Neuronal stem cell (in vitro differentiated cells): ENCODE data around the gene PROZ.

Experiments used
- DNase-seq: peaks from one replicate; pipeline ENCODE4 v3.0.0-alpha.2; 2013; ENCODE audit warnings: low spot score
- H2AFZ ChIP-seq: one replicate; pipeline ENCODE4 v1.6.1; 2013; ENCODE audit warnings: mild to moderate bottlenecking, low read length, inconsistent platforms
- H2AK5ac ChIP-seq: 2 replicates; pipeline ENCODE4 v1.6.1; 2013; ENCODE audit warnings: low read depth, mild to moderate bottlenecking, inconsistent platforms, low read length, moderate library complexity, mixed read lengths
- H2BK120ac ChIP-seq: 2 replicates; pipeline ENCODE4 v1.6.1; 2013; ENCODE audit warnings: low read depth, mild to moderate bottlenecking, inconsistent platforms, low read length, moderate library complexity, mixed read lengths
- H2BK12ac ChIP-seq: one replicate; pipeline ENCODE4 v1.6.1; 2013; ENCODE audit warnings: low read length, inconsistent platforms
- H2BK15ac ChIP-seq: 2 replicates; pipeline ENCODE4 v1.6.1; 2013; ENCODE audit warnings: mild to moderate bottlenecking, low read length, inconsistent platforms, mixed read lengths
- H2BK5ac ChIP-seq: one replicate; pipeline ENCODE4 v1.6.1; 2013; ENCODE audit warnings: inconsistent platforms, mild to moderate bottlenecking, low read length, moderate library complexity
- H3K14ac ChIP-seq: one replicate; pipeline ENCODE4 v1.6.1; 2013; ENCODE audit warnings: low read length, inconsistent platforms
- H3K18ac ChIP-seq: 2 replicates; pipeline ENCODE4 v1.6.1; 2013; ENCODE audit warnings: low read length, inconsistent platforms
- H3K23ac ChIP-seq: 2 replicates; pipeline ENCODE4 v1.6.1; 2013; ENCODE audit warnings: low read depth, mild to moderate bottlenecking, mixed read lengths, low read length, inconsistent platforms; ENCODE audit not compliant: poor library complexity
- H3K27ac ChIP-seq: replicated peaks from 3 replicates; pipeline ENCODE4 v1.5.1; 2013; ENCODE audit warnings: low read length, inconsistent platforms
- H3K27me3 ChIP-seq, 3 experiments: 2 replicates each; pipeline ENCODE4 v1.6.1; 2013; ENCODE audit warnings: low read length in 3 of 3, mild to moderate bottlenecking in 2 of 3, inconsistent platforms in 1 of 3, low read depth in 1 of 3, mixed read lengths in 1 of 3, moderate library complexity in 1 of 3; ENCODE audit not compliant: control insufficient read depth in 3 of 3, insufficient read depth in 3 of 3
- H3K36me3 ChIP-seq, 2 donors: replicated peaks in 1 of 2; 2 replicates each; pipeline ENCODE4 v1.6.1; 2013; ENCODE audit warnings: low read length in 2 of 2; ENCODE audit not compliant: control insufficient read depth in 2 of 2, insufficient read depth in 2 of 2
- H3K4ac ChIP-seq: 2 replicates; pipeline ENCODE4 v1.6.1; 2013; ENCODE audit warnings: inconsistent platforms, mild to moderate bottlenecking, low read length, moderate library complexity
- H3K4me1 ChIP-seq, 2 donors: 1 replicate in 1 of 2; 2 replicates in 1 of 2; pipeline ENCODE4 v1.6.1; 2013; ENCODE audit warnings: low read length in 2 of 2, low read depth in 1 of 2; ENCODE audit not compliant: control insufficient read depth in 2 of 2, insufficient read depth in 1 of 2
- H3K4me2 ChIP-seq: one replicate; pipeline ENCODE4 v1.6.1; 2013; ENCODE audit warnings: mild to moderate bottlenecking, low read length, inconsistent platforms; ENCODE audit not compliant: insufficient read depth, poor library complexity, severe bottlenecking
- H3K4me3 ChIP-seq, 2 donors: 2 replicates each; pipeline ENCODE4 v1.5.1; 2013; ENCODE audit warnings: low read length in 2 of 2, mild to moderate bottlenecking in 2 of 2, inconsistent platforms in 1 of 2, moderate library complexity in 1 of 2
- H3K79me1 ChIP-seq: one replicate; pipeline ENCODE4 v1.6.1; 2013; ENCODE audit warnings: low read depth, mild to moderate bottlenecking, inconsistent platforms, low read length, moderate library complexity
- H3K9ac ChIP-seq: one replicate; pipeline ENCODE4 v1.6.1; 2013; ENCODE audit warnings: mild to moderate bottlenecking, low read depth, low read length, inconsistent platforms; ENCODE audit not compliant: poor library complexity
- H3K9me3 ChIP-seq, 2 donors: replicated peaks in 1 of 2; 2 replicates each; pipeline versions ENCODE3 to v1.6.1; 2013; ENCODE audit warnings: low read length in 2 of 2, mild to moderate bottlenecking in 2 of 2, inconsistent platforms in 1 of 2, low read depth in 1 of 2, mixed read lengths in 1 of 2, moderate library complexity in 1 of 2; ENCODE audit not compliant: control insufficient read depth in 2 of 2, insufficient read depth in 1 of 2
- H4K8ac ChIP-seq: one replicate; pipeline ENCODE4 v1.6.1; 2013; ENCODE audit warnings: low read depth, mild to moderate bottlenecking, inconsistent platforms, low read length, moderate library complexity
- H4K91ac ChIP-seq: one replicate; pipeline ENCODE4 v1.6.1; 2013; ENCODE audit warnings: low read length, low read depth, mild to moderate bottlenecking, inconsistent platforms; ENCODE audit not compliant: poor library complexity
- WGBS, 2 donors: extraction: QIAGEN DNeasy Blood & Tissue Kit; methylation state at CpG; one replicate each; pipeline ENCODE4 v1.1.7; 2013; ENCODE audit warnings: missing lambda C conversion rate in 2 of 2, mixed read lengths in 1 of 2; ENCODE audit not compliant: insufficient read length in 2 of 2, insufficient replicate concordance in 1 of 2; ENCODE audit errors: extremely low coverage in 2 of 2; 5-methylcytosine and 5-hydroxymethylcytosine counted together

Gene PROZ

DNA sequence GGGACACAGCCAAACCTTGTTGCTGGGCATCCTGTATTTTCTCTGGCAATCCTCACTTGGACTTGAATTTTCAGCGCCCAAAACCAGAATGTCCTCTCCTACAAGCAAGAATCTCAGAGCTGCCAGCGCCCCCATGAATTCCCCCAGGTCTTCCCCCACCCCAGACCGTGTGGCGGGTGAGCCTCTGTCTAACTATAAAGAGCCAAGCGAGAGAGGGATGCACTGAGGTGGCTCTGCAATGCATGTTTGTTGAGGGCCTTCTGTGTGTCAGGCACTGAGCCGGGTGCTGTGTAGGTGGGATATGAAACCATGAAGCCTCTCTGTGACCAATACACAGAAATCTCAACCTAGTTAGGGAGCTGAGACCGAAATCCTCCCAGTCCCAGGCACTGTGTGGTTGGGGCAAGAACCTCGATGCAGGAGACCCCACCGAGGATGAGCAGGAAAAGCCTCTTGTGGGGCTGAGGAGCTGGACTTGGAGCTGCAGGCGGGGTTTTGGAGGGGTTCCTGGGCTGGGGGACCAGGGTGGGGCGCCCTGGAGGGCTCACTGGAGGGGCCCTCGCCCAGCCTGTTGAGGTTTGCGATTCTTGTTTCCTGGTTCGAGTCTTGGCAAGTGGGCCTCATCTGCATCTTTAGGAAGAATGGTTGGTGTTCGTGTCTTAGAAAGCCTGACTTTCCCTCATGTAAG is 12.4 kb upstream of the PROZ start:
- no peak overlapping the region for H3K23ac ChIP-seq
- no peaks in the 10 kb centered on the region for H3K9me3 ChIP-seq
- H2BK15ac ChIP-seq: no peak overlapping the region
- no peak overlapping the region for H2BK12ac ChIP-seq
- no peak overlapping the region for H3K9ac ChIP-seq
- H2AK5ac ChIP-seq: no peak overlapping the region
- no peak overlapping the region for H3K4ac ChIP-seq
- no peaks in the 10 kb centered on the region for H3K36me3 ChIP-seq
- no CpG with 5 or more reads among the region's 15 CpGs for WGBS, 2 donors
- H2BK5ac ChIP-seq: no peak overlapping the region
- H2AFZ ChIP-seq: no peak overlapping the region
- no peak overlapping the region for H2BK120ac ChIP-seq
- H3K4me2 ChIP-seq: no peak overlapping the region
- no peak overlapping the region for H3K18ac ChIP-seq
- no peak for DNase-seq
- H3K79me1 ChIP-seq: peaks cover 3% of the 10 kb centered on the region
- H3K27ac ChIP-seq: no peak overlapping the region
- no peaks in the 10 kb centered on the region for H3K27me3 ChIP-seq
- no peak overlapping the region for H4K91ac ChIP-seq
- H3K14ac ChIP-seq: no peak overlapping the region
- no peak overlapping the region for H4K8ac ChIP-seq
- no peak overlapping the region for H3K4me3 ChIP-seq
- peaks cover 0 to 7% of the 10 kb centered on the region in 2 donors for H3K4me1 ChIP-seq

- Histone ChIP-seq H3K4me3 (no peak overlapping the region), H2BK15ac (no peak overlapping the region), H3K4me1 (peaks cover 0 to 7% of the 10 kb centered on the region in 2 donors), H3K79me1 (no peaks in the 10 kb centered on the region), H2AK5ac (peak overlapping the region; percentile 20), H3K27me3 (peaks cover 0 to 3% (median 1%) of the 10 kb centered on the region in 3 experiments), H3K18ac (no peak overlapping the region), H3K36me3 (no peaks in the 10 kb centered on the region), H3K27ac (no peak overlapping the region), H3K9ac (no peak overlapping the region), H4K8ac (no peak overlapping the region), H3K23ac (peak overlapping the region; percentile 48), H4K91ac (no peak overlapping the region), H3K4ac (no peak overlapping the region), H3K4me2 (no peak overlapping the region), H3K9me3 (no peaks in the 10 kb centered on the region), H2BK5ac (no peak overlapping the region), H2AFZ (no peak overlapping the region), H2BK120ac (no peak overlapping the region), H3K14ac (no peak overlapping the region), H2BK12ac (no peak overlapping the region)
- DNase-seq: no peak
- WGBS, 2 donors: no CpG with 5 or more reads among the region's 9 CpGs
Measured at GRCh38 chr13:113146750-113147149, 11.7 kb upstream of the PROZ start.

DNA sequence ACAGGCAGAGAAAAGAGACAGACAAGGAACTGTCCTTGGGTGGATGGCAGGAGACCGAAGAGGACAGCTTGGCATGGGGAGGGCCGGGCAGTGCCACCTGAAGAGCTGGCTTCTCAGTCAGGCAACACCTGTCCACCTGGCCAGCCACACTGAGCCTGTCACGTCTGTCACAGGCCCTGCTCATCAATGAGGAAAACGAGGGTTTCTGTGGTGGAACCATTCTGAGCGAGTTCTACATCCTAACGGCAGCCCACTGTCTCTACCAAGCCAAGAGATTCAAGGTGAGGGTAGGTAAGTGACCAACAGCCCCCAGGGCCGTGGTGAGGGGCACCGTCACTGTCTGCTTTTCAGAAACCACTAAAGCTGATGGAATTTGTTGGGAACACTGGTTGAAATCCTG is 11.2 kb upstream of the PROZ start:
- H3K4me2 ChIP-seq: no peak overlapping the region
- H3K27me3 ChIP-seq: peaks cover 0 to 8% (median 6%) of the 10 kb centered on the region in 3 experiments
- WGBS, 2 donors: no CpG with 5 or more reads among the region's 8 CpGs
- no peak overlapping the region for H2BK5ac ChIP-seq
- H3K9ac ChIP-seq: no peak overlapping the region
- no peak for DNase-seq
- H4K91ac ChIP-seq: no peak overlapping the region
- H2AK5ac ChIP-seq: no peak overlapping the region
- no peaks in the 10 kb centered on the region for H3K9me3 ChIP-seq
- H4K8ac ChIP-seq: no peak overlapping the region
- peaks cover 0 to 7% of the 10 kb centered on the region in 2 donors for H3K4me1 ChIP-seq
- H2BK15ac ChIP-seq: no peak overlapping the region
- no peak overlapping the region for H2BK12ac ChIP-seq
- H3K4ac ChIP-seq: no peak overlapping the region
- no peak overlapping the region for H3K27ac ChIP-seq
- no peak overlapping the region for H2AFZ ChIP-seq
- H3K4me3 ChIP-seq: no peak overlapping the region
- no peaks in the 10 kb centered on the region for H3K36me3 ChIP-seq
- no peaks in the 10 kb centered on the region for H3K79me1 ChIP-seq
- no peak overlapping the region for H3K14ac ChIP-seq
- no peak overlapping the region for H2BK120ac ChIP-seq
- H3K23ac ChIP-seq: no peak overlapping the region
- H3K18ac ChIP-seq: no peak overlapping the region

DNA sequence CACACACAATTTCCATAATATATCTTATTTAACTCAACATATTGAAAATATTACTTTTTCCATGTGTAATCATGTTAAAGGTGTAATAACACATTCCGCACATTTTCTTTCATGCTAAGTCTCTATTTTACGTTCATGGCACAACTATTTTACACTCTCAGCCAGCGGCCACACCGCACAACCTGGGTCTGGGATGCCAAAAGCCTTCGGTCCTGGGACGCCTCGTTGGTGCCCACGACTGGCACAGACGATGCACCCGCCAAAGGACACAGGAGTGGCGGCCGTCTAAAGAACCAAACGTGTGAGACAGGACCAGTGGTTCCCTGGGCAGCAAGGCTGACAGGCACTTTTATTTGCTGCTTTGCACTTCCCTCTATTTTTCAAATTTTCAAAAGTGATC is 10.0 kb upstream of the PROZ start:
- no peaks in the 10 kb centered on the region for H3K9me3 ChIP-seq
- no peak overlapping the region for H3K18ac ChIP-seq
- peaks cover 6 to 13% of the 10 kb centered on the region in 2 donors for H3K4me1 ChIP-seq
- no peak overlapping the region for H3K14ac ChIP-seq
- H3K27ac ChIP-seq: no peak overlapping the region
- H3K4ac ChIP-seq: no peak overlapping the region
- no peak overlapping the region for H2BK12ac ChIP-seq
- no peak overlapping the region for H2AK5ac ChIP-seq
- H4K91ac ChIP-seq: no peak overlapping the region
- H3K27me3 ChIP-seq: peaks cover 0 to 17% (median 16%) of the 10 kb centered on the region in 3 experiments
- no peak for DNase-seq
- H4K8ac ChIP-seq: no peak overlapping the region
- no CpG with 5 or more reads among the region's 13 CpGs for WGBS, 2 donors
- no peaks in the 10 kb centered on the region for H3K36me3 ChIP-seq
- no peaks in the 10 kb centered on the region for H3K79me1 ChIP-seq
- H3K23ac ChIP-seq: no peak overlapping the region
- H2AFZ ChIP-seq: no peak overlapping the region
- no peak overlapping the region for H3K4me2 ChIP-seq
- peak overlapping the region; percentile 72 for H2BK5ac ChIP-seq
- H2BK120ac ChIP-seq: no peak overlapping the region
- H3K9ac ChIP-seq: no peak overlapping the region
- no peak overlapping the region for H2BK15ac ChIP-seq
- no peak overlapping the region for H3K4me3 ChIP-seq
